KBM-7 (cell line): ENCODE data around the gene SMIM33.
A peak's percentile ranks its signal among the peaks of the same experiment; 100 is the strongest.
"Not testable (repeated sequence)": the region's sequence is repeated elsewhere in the genome, so short reads cannot be mapped to it uniquely, and the experiment has no call there.

ENCODE experiments used
- DNase-seq: peaks from one replicate; pipeline ENCODE4 v3.0.0-alpha.2; 2015
- in situ Hi-C: fragments of 300-500 bp; cut with MboI; formaldehyde crosslinking; loops from 2 replicates; pipeline ENCODE4 v1.14.3; 2020; ENCODE audit warnings: low sequenced_read_pairs, low pct_unique_long_range_greater_than_20kb, mixed read lengths

The SMIM33 gene

GRCh38 chr5:139475865-139476617 lies 5.2 kb downstream of the SMIM33 start:
- DNase-seq: no peak
- in situ Hi-C loops: loop anchor here (10.0 kb wide), 1 partner anchor 51 kb away; no protein-coding TSS in a partner anchor

GRCh38 chr5:139478657-139479423 lies 8.0 kb downstream of the SMIM33 start:
- in situ Hi-C loops: loop anchor here (10.0 kb wide), 1 partner anchor 54 kb away; no protein-coding TSS in a partner anchor
- not testable (repeated sequence) for DNase-seq

DNA sequence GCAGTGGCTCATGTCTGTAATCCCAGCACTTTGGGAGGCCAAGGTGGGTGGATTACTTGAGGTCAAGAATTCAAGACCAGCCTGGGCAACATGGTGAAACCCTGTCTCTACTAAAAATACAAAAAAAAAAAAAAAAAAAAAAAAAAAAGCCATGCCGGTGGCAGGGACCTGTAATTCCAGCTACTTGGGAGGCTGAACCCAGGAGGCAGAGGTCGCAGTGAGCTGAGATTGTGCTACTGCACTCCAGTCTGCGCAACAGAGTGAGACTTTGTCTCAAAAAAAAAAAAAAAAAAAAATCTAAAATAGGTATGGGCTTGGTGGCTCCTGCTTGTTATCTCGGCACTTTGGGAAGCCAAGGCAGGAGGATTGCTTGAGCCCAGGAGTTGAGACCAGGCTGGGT lies 8.9 kb downstream of the SMIM33 start:
- not testable (repeated sequence) for DNase-seq
- in situ Hi-C loops: loop anchor here (10.0 kb wide), 1 partner anchor 55 kb away; no protein-coding TSS in a partner anchor

- peak; percentile 39 for DNase-seq
- in situ Hi-C loops: no loop called here
These were observed 10.3 kb downstream of the SMIM33 start for GRCh38 chr5:139481122-139481533.

DNA sequence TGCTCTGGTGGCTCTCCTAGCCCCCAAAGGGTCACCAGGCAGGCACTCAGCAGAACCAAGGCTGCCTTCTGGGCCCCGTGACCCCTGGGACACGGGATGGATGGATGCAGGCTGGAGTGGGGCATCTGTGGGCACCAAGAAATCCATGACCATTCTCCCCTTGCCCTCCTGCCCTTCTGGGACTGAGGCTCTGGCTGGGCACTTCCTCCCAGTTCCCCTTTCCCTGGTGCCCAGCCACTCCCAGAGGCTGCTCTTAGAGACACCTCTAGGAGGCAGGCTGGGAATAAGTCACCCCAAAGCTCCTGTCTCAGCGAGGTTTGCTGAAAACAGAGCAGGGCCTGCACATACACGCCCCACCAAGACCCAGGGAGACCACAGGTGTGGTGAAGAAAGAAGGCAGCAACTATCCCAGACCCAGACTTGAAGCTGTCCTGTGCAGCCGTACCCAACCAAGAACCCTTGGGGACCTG lies 10.8 kb downstream of the SMIM33 start:
- no peak for DNase-seq
- in situ Hi-C loops: no loop called here

GRCh38 chr5:139482050-139482889 lies 11.5 kb downstream of the SMIM33 start, which contains the start of gene STING1:
STING1 (minus strand) TSS chr5:139482758; CDS start chr5:139481704, 1,054 bp downstream.
- in situ Hi-C loops: no loop called here
- peak; percentile 99 for DNase-seq

GRCh38 chr5:139482890-139483208 lies 12.0 kb downstream of the SMIM33 start:
- in situ Hi-C loops, DNase-seq: not testable (repeated sequence)

GRCh38 chr5:139486201-139486600 lies 15.4 kb downstream of the SMIM33 start:
- no peak for DNase-seq
- in situ Hi-C loops: no loop called here

DNA sequence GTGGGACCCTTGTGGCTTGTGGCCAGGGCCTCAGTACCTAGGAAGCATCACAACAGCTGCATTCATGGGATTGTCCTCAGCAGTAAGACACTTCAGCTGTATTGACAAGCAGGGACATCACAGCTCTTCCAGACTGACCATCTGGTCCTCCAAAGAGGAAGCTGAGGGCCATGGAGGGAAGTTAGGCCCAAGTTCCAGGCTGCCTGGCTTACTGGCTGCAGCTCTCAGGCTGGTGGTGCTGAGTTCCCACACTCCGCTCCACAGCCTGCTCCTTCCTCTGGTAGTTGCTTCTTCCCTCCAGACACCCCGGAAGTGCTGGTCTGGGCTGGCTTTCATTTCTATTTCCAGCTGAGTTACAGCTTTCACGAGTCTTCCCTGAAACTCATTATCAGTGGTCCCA lies 17.5 kb downstream of the SMIM33 start:
- in situ Hi-C loops: no loop called here
- no peak for DNase-seq

- no peak for DNase-seq
- in situ Hi-C loops: no loop called here
These were observed 21.9 kb downstream of the SMIM33 start for GRCh38 chr5:139492700-139493192.

DNA sequence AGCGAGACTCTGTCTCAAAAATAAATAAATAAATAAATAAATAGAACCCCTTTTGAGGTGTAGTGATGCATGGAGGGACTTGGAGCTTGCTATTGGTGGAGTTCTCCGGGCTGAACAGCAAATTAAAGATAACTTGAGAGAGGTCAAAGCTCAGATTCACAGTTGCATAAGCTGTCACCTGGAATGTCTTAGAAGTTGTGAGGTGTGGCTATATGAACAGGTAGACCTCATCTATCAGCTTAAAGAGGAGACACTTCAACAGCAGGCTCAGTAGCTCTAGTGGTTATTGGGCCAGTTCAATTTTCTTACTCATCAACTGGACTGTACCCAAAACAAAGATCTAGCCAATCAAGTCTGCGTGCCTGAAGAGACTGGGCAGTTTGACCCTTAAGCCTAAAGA lies 23.5 kb downstream of the SMIM33 start:
- in situ Hi-C loops: no loop called here

DNA sequence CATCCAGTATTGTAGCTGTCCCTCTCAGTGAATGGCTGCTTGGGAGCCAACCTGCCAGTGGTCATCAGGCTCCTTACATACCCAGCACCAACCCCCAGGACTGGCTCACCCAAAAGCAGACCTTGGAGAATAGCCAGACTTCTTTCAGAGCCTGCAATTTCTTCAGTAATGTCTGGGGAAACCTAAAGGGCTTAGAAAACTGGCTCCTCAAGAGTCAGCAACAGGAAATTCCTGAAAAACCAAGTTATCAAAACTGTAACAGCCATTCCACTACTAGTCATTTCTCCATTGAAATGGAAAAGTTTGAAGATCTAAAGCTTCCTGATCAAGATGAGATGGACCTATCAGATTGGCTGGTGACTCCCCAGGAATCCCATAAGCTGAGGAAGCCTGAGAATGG lies 24.0 kb downstream of the SMIM33 start:
- no peak for DNase-seq
- in situ Hi-C loops: no loop called here

More for the DNA sequence above, 23.5 kb downstream of the SMIM33 start:
- DNase-seq: no peak

GRCh38 chr5:139495638-139496435 lies 25.0 kb downstream of the SMIM33 start:
- DNase-seq: peak; percentile 45
- in situ Hi-C loops: no loop called here

- in situ Hi-C loops: no loop called here
- DNase-seq: peak; percentile 51
These were observed 30.6 kb downstream of the SMIM33 start for GRCh38 chr5:139501381-139501780.

- in situ Hi-C loops: not testable (repeated sequence)
These were observed 32.4 kb downstream of the SMIM33 start for GRCh38 chr5:139503036-139503817.

DNA sequence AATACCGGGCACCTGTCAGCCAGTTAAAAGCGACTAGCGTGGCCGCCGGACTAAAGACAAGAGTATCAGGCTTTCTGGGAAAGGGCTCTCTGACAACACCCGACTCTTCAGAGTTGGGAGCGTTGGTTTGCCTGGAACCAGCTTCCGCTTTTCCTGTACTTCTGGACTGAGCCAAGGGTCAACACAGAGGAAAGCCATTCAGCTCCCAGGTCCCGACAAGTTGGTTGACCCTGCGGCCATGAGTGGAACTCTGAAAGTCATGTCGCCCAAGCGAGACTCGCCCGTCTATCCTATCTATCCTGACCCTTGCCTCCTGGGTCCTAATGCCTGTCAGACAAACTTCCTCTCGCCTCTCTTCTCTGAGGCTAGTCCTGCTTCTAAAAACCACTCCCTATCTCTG lies 33.1 kb downstream of the SMIM33 start:
- DNase-seq, in situ Hi-C loops: not testable (repeated sequence)

More at GRCh38 chr5:139503036-139503817, 32.4 kb downstream of the SMIM33 start:
- DNase-seq: not testable (repeated sequence)

DNA sequence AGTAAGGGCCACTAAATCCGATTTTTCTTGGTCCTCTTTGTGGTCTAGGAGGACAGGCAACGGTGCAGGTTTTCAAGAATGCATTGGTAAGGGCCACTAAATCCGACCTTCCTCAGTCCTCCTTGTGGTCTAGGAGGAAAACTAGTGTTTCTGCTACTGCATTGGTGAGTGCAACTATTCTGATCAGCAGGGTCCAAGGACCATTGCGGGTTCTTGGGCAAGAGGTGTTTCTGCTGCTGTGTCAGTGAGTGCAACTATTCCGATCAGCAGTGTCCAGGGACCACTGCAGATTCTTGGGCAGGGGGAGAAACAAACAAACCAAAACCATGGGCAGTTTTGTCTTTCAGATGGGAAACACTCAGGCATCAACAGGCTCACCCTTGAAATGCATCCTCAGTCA lies 33.9 kb downstream of the SMIM33 start:
- in situ Hi-C loops: not testable (repeated sequence)

More for the DNA sequence above, 33.9 kb downstream of the SMIM33 start:
- DNase-seq: not testable (repeated sequence)
